MM.1S (cell line): Measurements from ENCODE around the gene GPD1L.
"Not testable (repeated sequence)": the region's sequence is repeated elsewhere in the genome, so short reads cannot be mapped to it uniquely, and the experiment has no call there.

Experiments
- DNase-seq: peaks from one replicate; pipeline ENCODE4 v3.0.0-alpha.2; 2015
- H2AFZ ChIP-seq: fragments of 300-600 bp; sonication (generic); 2 replicates; pipeline ENCODE4 v1.6.0; 2016; ENCODE audit warnings: antibody characterized with exemption, low read length
- H3F3A ChIP-seq: fragments of 300-600 bp; sonication (generic); 2 replicates; pipeline ENCODE4 v1.6.1; 2016; ENCODE audit warnings: mild to moderate bottlenecking, antibody characterized with exemption, low read length, moderate library complexity, mixed read lengths; ENCODE audit not compliant: insufficient read depth
- H3K27ac ChIP-seq: fragments of 300-600 bp; sonication (generic); 2 replicates; pipeline ENCODE4 v1.5.1; 2016; ENCODE audit warnings: mild to moderate bottlenecking, low read length
- H3K27me3 ChIP-seq: fragments of 300-600 bp; sonication (generic); replicated peaks from 2 replicates; pipeline ENCODE4 v1.6.0; 2016; ENCODE audit warnings: low read length; ENCODE audit not compliant: insufficient read depth
- H3K36me3 ChIP-seq: fragments of 300-600 bp; sonication (generic); replicated peaks from 2 replicates; pipeline ENCODE4 v1.6.1; 2016; ENCODE audit warnings: mild to moderate bottlenecking, low read length, mixed read lengths; ENCODE audit not compliant: insufficient read depth
- H3K4me1 ChIP-seq: fragments of 300-600 bp; sonication (generic); 2 replicates; pipeline ENCODE4 v1.6.1; 2016; ENCODE audit warnings: low read length, mixed read lengths
- H3K4me2 ChIP-seq: fragments of 300-600 bp; sonication (generic); 2 replicates; pipeline ENCODE4 v1.6.0; 2016; ENCODE audit warnings: low read depth, low read length
- H3K4me3 ChIP-seq: fragments of 300-600 bp; sonication (generic); 2 replicates; pipeline ENCODE4 v1.5.1; 2016; ENCODE audit warnings: low read length, mixed read lengths
- H3K79me2 ChIP-seq: fragments of 300-600 bp; sonication (generic); 2 replicates; pipeline ENCODE4 v1.6.1; 2016; ENCODE audit warnings: mixed run types, low read length, mixed read lengths
- H3K9ac ChIP-seq: fragments of 300-600 bp; sonication (generic); 2 replicates; pipeline ENCODE4 v1.6.1; 2016; ENCODE audit warnings: low read length, mixed read lengths
- H3K9me2 ChIP-seq: fragments of 300-600 bp; sonication (generic); replicated peaks from 2 replicates; pipeline ENCODE4 v1.6.1; 2016; ENCODE audit warnings: mild to moderate bottlenecking, low read length, mixed read lengths; ENCODE audit not compliant: insufficient read depth
- H3K9me3 ChIP-seq: fragments of 300-600 bp; sonication (generic); replicated peaks from 2 replicates; pipeline ENCODE4 v1.6.1; 2016; ENCODE audit warnings: mild to moderate bottlenecking, low read length, mixed read lengths; ENCODE audit not compliant: insufficient read depth
- H4K20me1 ChIP-seq: fragments of 300-600 bp; sonication (generic); 2 replicates; pipeline ENCODE4 v1.6.1; 2016; ENCODE audit warnings: mild to moderate bottlenecking, low read length, moderate library complexity, mixed read lengths; ENCODE audit not compliant: insufficient read depth
- CTCF ChIP-seq: fragments of 300-600 bp; sonication (generic); IDR thresholded peaks from 2 replicates; pipeline ENCODE4 v1.5.1; 2016; ENCODE audit warnings: antibody characterized with exemption, low read length, mixed read lengths
- EZH2 ChIP-seq: fragments of 300-600 bp; sonication (generic); optimal IDR thresholded peaks from 2 replicates; pipeline ENCODE3; 2017; ENCODE audit warnings: low read depth, mild to moderate bottlenecking, antibody characterized with exemption, low read length, mixed read lengths
- EZH2phosphoT487 ChIP-seq: fragments of 300-600 bp; sonication (generic); IDR thresholded peaks from 2 replicates; pipeline ENCODE4 v1.6.1; 2018; ENCODE audit warnings: antibody characterized with exemption, low read length

The GPD1L gene

DNA sequence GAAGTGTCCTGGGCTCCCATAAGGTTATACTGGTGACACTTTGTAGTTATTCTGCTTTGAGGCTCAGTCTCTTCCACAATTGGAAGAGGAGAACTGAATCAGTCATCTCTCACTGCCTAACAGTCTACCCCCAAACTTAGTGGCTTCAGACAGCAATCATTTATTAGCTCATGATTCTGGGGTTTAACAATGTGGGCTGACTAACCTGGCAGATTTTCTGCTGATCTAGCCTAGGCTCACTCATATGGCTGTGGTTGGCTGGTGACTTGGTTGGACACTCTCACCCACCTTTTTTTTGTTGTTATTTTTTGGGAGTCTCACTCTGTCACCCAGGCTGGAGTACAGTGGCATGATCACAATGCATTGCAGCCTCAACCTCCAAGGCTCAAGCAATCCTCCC, 7.1 kb downstream of the GPD1L start:
- Histone ChIP-seq H3K27me3 (no peaks in the 10 kb centered on the region), H3K79me2 (0 out of 2 replicates have a peak, but pooled peaks cover 2% of the 10 kb centered on the region), H3K4me3 (no peak overlapping the region), H2AFZ (no peak overlapping the region), H3K9me3 (no peaks in the 10 kb centered on the region), H3K9me2 (no peaks in the 10 kb centered on the region), H3K36me3 (no peaks in the 10 kb centered on the region), H3K4me1 (no peaks in the 10 kb centered on the region), H3K4me2 (no peak overlapping the region), H4K20me1 (no peaks in the 10 kb centered on the region), H3K9ac (no peak overlapping the region), H3F3A (no peaks in the 10 kb centered on the region), H3K27ac (no peak overlapping the region)
- TF ChIP-seq EZH2phosphoT487 (no peak), EZH2 (no peak), CTCF (no peak)
- DNase-seq = no peak

DNA sequence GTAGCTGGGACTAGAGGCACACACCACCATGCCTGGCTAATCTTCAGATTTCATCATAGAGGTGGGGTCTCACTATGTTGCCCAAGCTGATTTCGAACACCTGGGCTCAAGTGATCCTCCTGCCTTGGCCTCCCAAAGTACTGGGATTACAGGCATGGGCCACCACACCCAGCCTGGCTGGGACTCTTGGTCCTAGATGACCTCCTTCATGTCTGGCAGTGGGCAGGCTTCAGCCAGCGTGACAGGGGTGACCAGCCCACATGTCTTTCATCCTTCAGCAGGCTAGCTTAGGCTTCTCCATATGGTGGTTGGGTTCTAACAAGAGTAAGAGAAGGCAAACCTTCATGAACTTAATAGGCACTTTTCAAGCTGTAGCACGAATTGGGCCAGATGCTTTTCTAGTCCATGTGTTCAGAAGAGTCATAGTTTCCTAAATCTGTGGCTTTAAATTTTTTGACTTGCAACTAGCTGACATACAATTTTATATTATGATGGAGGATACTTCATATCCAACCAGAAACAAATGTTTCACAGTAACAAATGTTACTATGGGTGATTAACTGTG, 7.6 kb downstream of the GPD1L start:
- no peak for DNase-seq
- Histone ChIP-seq H4K20me1 (no peaks in the 10 kb centered on the region), H3K27ac (no peak overlapping the region), H3F3A (no peaks in the 10 kb centered on the region), H3K27me3 (no peaks in the 10 kb centered on the region), H3K9ac (no peak overlapping the region), H3K36me3 (no peaks in the 10 kb centered on the region), H3K4me2 (no peak overlapping the region), H3K4me1 (no peaks in the 10 kb centered on the region), H3K9me3 (no peaks in the 10 kb centered on the region), H3K9me2 (no peaks in the 10 kb centered on the region), H2AFZ (no peak overlapping the region), H3K4me3 (no peak overlapping the region), H3K79me2 (0 out of 2 replicates have a peak, but pooled peaks cover 2% of the 10 kb centered on the region)
- no peak for TF ChIP-seq CTCF
- TF ChIP-seq EZH2phosphoT487 = no peak
- no peak for TF ChIP-seq EZH2

DNA sequence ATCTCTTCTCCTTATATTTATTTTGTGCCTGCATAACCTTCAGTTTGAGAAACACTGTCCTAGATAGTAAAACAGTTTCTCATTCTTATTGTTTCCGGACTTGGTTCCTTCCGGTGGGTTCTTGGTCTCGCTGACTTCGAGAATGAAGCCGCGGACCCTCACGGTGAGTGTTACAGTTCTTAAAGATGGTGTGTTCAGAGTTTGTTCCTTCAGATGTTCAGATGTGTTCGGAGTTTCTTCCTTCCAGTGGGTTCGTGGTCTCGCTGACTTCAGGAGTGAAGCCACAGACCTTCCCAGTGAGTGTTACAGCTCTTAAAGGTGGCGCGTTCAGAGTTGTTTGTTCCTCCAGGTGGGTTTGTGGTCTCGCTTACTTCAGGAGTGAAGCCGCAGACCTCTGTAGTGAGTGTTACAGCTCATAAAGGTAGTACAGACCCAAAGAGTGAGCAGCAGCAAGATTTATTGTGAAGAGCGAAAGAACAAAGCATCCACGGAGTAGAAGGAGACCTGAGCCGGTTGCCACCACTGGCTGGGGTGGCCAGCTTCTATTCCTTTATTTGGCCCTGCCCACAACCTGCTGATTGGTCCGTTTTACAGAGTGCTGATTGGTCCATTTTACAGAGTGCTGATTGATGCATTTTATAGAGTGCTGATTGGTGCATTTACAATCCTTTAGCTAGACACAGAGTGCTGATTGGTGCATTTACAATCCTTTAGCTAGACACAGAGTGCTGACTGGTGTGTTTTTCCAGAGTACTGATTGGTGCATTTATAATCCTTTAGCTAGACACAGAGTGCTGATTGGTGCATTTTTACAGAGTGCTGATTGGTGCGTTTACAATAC, 8.3 kb downstream of the GPD1L start:
- not testable (repeated sequence) for H3K36me3 ChIP-seq, H3K9ac ChIP-seq, H3K9me3 ChIP-seq, H2AFZ ChIP-seq, H3K9me2 ChIP-seq, H4K20me1 ChIP-seq, H3K79me2 ChIP-seq, H3F3A ChIP-seq, H3K4me1 ChIP-seq, H3K27ac ChIP-seq, H3K4me3 ChIP-seq, H3K4me2 ChIP-seq, H3K27me3 ChIP-seq, DNase-seq

DNA sequence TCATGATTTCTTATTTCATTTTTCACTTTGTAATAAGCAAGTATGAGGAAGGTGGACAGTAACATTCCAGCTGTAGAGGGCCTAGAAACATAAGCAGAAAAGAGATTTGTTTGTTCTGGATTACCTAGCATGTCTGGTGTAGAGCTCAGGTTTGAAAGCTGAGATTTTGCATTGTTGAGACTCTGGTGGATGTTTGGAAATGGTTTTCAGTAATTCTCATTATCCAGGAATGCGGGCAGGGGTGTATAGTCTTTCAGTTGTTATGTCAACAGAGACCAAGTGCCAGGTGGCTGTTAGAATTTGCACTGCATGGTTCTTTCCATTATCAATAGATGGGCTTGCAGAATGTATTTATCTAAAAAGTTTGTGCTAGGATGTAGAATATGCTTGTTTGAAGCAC, 10.9 kb downstream of the GPD1L start:
- H4K20me1 ChIP-seq = no peaks in the 10 kb centered on the region
- H3K4me1 ChIP-seq = no peaks in the 10 kb centered on the region
- no peaks in the 10 kb centered on the region for H3K9me2 ChIP-seq
- H3F3A ChIP-seq = no peaks in the 10 kb centered on the region
- no peak overlapping the region for H3K27ac ChIP-seq
- TF ChIP-seq EZH2 = no peak
- TF ChIP-seq CTCF = no peak
- TF ChIP-seq EZH2phosphoT487 = no peak
- H3K4me3 ChIP-seq = no peak overlapping the region
- DNase-seq = no peak
- 0 out of 2 replicates have a peak, but pooled peaks cover 2% of the 10 kb centered on the region for H3K79me2 ChIP-seq
- H3K9ac ChIP-seq = no peak overlapping the region
- no peaks in the 10 kb centered on the region for H3K9me3 ChIP-seq
- H3K36me3 ChIP-seq = no peaks in the 10 kb centered on the region
- no peak overlapping the region for H3K4me2 ChIP-seq
- no peak overlapping the region for H2AFZ ChIP-seq
- no peaks in the 10 kb centered on the region for H3K27me3 ChIP-seq
